GM10248 (cell line): ENCODE results near the gene CCL7.

Experiments used
- CTCF ChIA-PET: fragments of 300-600 bp; sonication (Branson Sonifier 250); formaldehyde crosslinking; extraction: SDS; loops from one replicate; lab custom pipeline; 2021; ENCODE audit warnings: antibody characterized with exemption; lab: Yijun Ruan, JAX
- POLR2A ChIA-PET: fragments of 350-650 bp; sonication (Branson Sonifier 250); formaldehyde crosslinking; extraction: SDS; loops from one replicate; lab custom pipeline; 2020; ENCODE audit warnings: antibody characterized with exemption; lab: Yijun Ruan, JAX
- DNase-seq: peaks from one replicate; pipeline ENCODE4 v3.0.0; 2012; ENCODE audit errors: extremely low spot score
- TF ChIP-seq, protein P1 (sequence below): IDR thresholded peaks from 2 replicates; pipeline ENCODE4 v1.5.1; 2012; ENCODE audit warnings: mild to moderate bottlenecking, low read depth; ENCODE audit errors: extremely low read depth, missing control alignments, control extremely low read depth

Gene CCL7

DNA sequence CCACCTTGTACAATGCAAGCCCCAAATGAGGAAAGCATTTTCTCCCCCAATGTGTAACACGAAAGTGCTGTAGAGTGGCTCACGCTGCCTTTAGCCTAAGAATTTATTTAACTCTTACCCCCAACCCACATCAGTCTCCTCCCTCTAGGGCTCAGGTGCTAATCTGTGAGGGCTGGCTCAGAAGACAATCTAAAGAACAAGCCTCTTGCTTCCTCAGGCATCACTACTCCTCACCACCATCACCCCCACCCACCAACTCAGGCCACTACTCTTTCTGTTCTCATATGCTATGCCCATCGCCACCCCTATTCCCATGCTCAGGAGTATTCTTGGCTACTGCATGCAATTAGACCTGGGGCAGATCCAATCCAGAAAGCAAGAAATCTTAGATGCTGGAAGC is 18.8 kb upstream of the CCL7 start:
- CTCF ChIA-PET, result interaction anchor here (1.7 kb wide), 1 partner anchor 10 kb away, joined by 5 read pairs; no protein-coding TSS in a partner anchor
- TF ChIP-seq, protein P1, sequence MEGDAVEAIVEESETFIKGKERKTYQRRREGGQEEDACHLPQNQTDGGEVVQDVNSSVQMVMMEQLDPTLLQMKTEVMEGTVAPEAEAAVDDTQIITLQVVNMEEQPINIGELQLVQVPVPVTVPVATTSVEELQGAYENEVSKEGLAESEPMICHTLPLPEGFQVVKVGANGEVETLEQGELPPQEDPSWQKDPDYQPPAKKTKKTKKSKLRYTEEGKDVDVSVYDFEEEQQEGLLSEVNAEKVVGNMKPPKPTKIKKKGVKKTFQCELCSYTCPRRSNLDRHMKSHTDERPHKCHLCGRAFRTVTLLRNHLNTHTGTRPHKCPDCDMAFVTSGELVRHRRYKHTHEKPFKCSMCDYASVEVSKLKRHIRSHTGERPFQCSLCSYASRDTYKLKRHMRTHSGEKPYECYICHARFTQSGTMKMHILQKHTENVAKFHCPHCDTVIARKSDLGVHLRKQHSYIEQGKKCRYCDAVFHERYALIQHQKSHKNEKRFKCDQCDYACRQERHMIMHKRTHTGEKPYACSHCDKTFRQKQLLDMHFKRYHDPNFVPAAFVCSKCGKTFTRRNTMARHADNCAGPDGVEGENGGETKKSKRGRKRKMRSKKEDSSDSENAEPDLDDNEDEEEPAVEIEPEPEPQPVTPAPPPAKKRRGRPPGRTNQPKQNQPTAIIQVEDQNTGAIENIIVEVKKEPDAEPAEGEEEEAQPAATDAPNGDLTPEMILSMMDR, result no peak
- DNase-seq, result no peak
- POLR2A ChIA-PET, result no interaction called here

DNA sequence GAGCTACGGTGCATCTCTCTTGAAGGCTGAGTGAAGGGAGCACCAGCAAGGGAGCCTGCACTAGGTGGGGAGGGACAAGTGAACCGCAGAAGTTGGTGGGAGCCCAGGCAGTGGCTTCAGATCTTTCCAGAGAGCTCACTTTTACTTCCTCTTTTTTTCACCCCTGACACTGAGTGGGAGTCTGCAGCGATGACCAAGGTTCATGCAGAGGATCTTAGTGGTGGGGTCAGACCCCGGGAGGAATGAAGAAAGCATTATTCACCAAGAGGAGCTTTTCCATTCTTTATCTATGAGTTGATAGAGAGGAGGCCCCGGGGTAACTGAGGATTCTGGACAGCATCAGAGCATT is 18.0 kb upstream of the CCL7 start:
- CTCF ChIA-PET, result interaction anchor here (1.7 kb wide), 3 partner anchors 11 to 48 kb away, joined by 3 to 5 read pairs (median 4); no protein-coding TSS in a partner anchor
- POLR2A ChIA-PET, result no interaction called here
- peak; percentile 51 for DNase-seq
- TF ChIP-seq, protein P1, result no peak

DNA sequence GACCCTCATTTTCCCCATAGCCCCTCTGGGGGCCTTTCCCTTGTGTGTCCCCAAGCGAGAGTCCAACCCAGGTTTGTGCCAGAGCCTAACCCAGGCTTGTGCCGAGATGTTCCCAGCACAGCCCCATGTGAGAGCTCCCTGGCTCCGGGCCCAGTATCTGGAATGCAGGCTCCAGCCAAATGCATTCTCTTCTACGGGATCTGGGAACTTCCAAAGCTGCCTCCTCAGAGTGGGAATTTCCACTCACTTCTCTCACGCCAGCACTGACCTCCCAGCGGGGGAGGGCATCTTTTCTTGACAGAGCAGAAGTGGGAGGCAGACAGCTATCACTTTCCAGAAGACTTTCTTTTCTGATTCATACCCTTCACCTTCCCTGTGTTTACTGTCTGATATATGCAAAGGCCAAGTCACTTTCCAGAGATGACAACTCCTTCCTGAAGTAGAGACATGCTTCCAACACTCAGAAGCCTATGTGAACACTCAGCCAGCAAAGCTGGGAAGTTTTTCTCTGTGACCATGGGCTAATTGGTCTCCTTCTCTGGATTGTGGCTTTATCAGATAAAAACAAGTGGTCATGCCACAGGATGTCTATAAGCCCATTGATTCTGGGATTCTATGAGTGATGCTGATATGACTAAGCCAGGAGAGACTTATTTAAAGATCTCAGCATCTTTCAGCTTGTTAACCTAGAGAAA is 17.4 kb upstream of the CCL7 start:
- DNase-seq, result no peak
- CTCF ChIA-PET, result interaction anchor here (1.7 kb wide), 3 partner anchors 11 to 49 kb away, joined by 3 to 5 read pairs (median 4); no protein-coding TSS in a partner anchor
- TF ChIP-seq, protein P1, result no peak
- POLR2A ChIA-PET, result no interaction called here

DNA sequence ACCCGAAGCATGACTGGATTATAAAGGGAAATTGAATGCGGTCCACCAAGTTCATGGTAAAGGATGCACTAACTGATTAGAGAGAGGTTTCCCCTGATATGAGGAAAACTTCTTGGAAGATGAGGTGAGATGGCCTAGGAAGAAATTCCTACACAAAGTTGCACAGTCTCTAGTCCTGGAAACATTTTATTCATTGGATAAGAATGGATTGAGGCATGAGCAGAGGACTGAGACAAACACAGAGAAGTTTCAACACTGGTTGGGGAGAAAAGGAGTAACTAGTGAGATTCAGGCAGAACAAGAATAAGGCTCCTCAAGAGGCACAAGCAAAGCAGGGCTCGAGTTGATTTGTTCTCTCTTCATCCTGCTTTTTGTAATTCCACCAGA is 16.9 kb upstream of the CCL7 start:
- ChIA-PET POLR2A (no interaction called here), CTCF (interaction anchor here (1.5 to 1.7 kb wide), 3 partner anchors 18 to 108 kb away, joined by 3 to 4 read pairs (median 3); no protein-coding TSS in a partner anchor)
- TF ChIP-seq, protein P1, result no peak
- no peak for DNase-seq

DNA sequence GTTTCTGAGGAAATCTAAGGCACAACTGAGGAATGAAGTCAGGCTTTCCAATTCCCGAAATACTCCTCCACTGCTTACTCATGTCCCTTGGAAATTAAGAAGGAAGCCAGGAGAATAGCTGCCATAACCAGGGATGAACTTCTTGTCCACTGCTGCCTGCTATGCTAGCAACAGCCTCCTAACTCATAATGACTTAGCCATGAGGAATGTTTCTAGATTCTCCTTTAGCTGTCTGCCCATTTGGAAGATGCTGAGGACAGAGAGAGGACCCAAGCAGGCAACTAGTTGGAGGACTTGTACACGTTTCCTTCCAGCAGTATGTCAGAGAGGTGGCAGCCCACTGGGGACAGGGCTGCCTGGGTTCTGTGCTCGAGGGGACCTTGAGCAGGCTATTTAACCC is 15.9 kb upstream of the CCL7 start:
- ChIA-PET POLR2A (no interaction called here), CTCF (interaction anchor here (1.5 kb wide), 1 partner anchor 107 kb away, joined by 3 read pairs; no protein-coding TSS in a partner anchor)
- no peak for DNase-seq
- TF ChIP-seq, protein P1, result no peak

DNA sequence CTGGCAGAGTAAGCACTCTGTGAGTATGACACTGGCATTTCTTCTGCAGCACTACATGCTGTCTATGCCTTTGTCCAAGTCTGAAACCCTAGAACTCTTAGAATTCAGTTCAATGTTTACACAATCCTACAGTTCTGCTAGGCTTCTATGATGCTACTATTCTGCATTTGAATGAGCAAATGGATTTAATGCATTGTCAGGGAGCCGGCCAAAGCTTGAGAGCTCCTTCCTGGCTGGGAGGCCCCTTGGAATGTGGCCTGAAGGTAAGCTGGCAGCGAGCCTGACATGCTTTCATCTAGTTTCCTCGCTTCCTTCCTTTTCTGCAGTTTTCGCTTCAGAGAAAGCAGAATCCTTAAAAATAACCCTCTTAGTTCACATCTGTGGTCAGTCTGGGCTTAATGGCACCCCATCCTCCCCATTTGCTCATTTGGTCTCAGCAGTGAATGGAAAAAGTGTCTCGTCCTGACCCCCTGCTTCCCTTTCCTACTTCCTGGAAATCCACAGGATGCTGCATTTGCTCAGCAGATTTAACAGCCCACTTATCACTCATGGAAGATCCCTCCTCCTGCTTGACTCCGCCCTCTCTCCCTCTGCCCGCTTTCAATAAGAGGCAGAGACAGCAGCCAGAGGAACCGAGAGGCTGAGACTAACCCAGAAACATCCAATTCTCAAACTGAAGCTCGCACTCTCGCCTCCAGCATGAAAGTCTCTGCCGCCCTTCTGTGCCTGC is 15.2 kb upstream of the CCL7 start, which contains the start of gene CCL2:
TSS of gene CCL2 (plus strand) at position 635 of the 730 bp plus-strand sequence. CDS start at position 700, 65 bp downstream.
- ChIA-PET POLR2A (no interaction called here), CTCF (interaction anchor here (1.5 to 2.0 kb wide), 4 partner anchors 50 to 106 kb away, joined by 3 to 8 read pairs (median 4); no protein-coding TSS in a partner anchor)
- DNase-seq, result no peak

More for the DNA sequence above, 15.2 kb upstream of the CCL7 start, which contains the start of gene CCL2:
- TF ChIP-seq, protein P1, result no peak
